ENCODE data around the gene LRMDA.

LRMDA gene

DNA sequence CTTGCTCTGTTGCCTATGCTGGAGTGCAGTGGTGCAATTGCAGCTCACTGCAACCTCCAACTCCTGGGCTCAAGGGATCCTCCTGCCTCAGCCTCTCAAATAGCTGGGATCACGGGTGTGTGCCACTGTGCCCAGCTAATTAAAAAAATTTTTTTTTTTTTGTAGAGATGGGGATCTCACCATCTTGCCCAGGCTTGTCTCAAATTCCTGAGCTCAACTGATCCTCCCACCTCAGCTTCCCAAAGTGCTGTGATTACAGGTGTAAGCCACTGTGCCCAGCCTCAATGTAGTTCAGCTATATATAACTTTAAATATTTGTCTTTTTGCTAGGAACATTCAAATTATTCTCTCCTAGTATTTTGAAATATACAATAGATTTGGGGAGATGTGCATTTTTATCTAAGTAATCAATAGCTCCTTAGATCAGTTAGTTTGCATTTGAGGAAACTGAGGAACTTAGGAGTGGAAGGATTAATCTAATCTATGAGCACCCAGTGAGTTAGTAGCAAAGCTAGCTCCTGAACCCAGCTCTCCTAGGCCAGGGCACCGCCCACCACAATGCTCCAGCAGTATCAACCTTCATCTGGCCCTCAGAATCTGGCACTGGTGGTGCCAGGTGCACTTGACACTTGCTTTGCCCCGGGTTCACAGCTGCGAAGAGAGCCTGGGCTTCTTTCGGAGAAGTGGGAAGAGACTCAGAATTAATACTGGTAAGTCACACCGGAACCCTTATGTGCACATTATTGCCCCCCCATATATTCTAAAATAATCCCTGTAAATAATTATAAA lies 5.9 kb upstream of the LRMDA start:
- DNase-seq (ENCODE audit: low read depth): no peak

- no peak for DNase-seq (ENCODE audit: low read depth)
Observed at GRCh38 chr10:75426880-75427279, 4.5 kb upstream of the LRMDA start.

DNA sequence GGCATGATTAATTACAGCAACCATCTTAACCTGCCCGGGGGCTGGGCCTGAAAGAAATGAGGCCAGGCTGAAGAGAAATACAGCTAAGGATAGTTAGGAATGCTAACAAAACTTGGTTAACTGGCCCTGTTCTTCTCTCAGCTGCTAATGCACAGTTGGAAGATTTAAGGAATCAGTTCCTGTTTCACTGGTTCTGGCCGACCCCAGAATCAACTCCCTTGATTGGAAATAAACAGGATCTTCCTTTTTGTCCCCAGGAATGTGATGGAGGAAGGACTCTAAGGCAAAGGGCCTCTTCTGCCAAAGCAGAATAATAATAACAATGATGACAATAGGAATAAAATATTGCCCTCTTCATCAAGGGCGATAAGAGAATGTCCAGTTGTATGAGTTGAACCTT lies 3.5 kb upstream of the LRMDA start:
- no peak for DNase-seq (ENCODE audit: low read depth)

GRCh38 chr10:75428434-75429158 lies 2.8 kb upstream of the LRMDA start:
- no peak for DNase-seq (ENCODE audit: low read depth)

DNA sequence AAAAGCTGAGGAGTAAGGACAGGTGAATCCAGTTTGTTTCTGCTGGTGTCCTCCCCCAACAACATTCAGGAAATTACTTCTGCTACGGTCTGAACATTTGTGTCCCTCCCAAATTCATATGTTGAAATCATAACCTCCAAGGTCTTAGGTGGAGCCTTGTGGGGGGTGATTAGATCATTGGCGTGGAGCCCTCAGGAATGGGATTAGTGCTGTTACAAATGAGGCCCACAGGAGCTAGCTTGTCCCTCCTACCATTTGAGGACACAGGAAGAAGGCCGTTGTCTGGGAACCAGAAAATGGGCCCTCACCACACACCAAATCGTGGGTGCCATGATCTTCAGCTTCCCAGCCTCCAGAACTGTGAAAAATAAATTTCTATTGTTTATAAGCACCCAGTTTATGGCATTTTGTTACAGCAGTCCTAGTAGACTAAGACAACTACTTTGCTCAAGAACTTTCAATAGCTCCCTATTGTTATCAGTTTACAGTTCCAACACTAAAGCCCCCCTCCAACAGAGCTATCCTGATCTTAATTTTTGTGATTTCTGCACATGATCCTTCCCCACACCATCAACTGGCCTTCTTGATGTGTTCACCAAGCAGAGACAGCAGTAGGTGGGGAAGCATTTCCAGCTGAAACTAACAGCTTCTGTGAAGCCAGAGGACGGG lies 2.1 kb upstream of the LRMDA start:
- no peak for DNase-seq (ENCODE audit: low read depth)

DNA sequence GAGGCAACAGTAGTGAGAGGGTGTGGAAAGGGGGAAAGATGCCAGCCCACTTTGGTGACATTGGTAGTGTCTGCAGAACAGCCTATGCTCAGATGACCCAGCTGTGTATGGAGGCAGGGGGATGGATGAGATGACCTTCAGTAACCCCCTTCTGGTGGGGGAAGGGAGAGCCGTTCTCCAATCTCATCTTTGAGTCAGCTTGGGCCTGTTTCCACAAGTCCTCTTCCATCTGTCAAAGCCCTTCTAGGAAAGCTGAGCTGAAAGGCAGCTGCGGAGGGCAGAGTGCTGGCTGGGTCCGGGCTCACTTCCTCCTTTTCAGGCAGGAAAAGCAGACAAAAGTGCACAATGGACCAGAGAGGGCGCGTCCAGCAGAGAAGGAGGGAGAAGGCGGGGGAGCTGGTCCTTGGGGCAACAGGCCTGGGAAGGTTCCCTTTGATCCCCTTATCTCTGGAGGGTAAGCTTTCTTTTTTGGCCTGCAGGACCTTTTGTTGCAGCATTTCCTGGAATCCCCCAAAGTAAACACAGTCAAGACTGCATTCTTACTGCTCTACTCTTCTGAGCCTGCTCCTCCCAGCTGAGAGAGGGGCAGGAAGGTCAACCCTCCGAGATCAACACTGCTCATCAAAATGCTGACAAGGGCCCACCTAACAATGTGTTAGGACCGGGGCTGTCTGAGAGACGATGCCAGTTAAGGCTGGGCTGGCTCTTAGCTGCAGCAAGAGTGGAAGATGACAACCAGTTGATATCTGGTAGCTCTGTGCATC lies 1.2 kb upstream of the LRMDA start:
- no peak for DNase-seq (ENCODE audit: low read depth)

GRCh38 chr10:75432176-75432575 lies 752 bp downstream of the LRMDA start:
- no peak for DNase-seq (ENCODE audit: low read depth)

DNA sequence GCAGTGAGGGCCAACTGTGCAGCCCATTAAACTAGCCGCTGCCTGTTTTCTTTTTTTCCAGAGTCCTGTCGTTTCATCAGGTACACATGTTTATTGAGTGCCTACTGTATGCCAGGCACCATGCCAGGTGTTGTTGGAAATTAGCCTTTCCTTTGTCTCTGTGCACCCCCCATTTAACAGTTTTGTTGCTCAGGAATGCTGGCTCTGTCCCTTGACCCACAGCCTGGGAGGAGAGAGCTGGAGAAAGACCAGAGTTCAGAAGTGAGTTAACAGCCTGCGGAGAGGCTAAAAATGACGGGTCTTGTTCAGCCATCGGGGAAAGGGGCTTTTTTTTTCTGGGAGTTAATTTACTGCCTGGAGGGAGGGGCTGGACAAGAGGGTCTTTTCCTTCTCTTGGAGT lies 1.3 kb downstream of the LRMDA start:
- no peak for DNase-seq (ENCODE audit: low read depth)

DNA sequence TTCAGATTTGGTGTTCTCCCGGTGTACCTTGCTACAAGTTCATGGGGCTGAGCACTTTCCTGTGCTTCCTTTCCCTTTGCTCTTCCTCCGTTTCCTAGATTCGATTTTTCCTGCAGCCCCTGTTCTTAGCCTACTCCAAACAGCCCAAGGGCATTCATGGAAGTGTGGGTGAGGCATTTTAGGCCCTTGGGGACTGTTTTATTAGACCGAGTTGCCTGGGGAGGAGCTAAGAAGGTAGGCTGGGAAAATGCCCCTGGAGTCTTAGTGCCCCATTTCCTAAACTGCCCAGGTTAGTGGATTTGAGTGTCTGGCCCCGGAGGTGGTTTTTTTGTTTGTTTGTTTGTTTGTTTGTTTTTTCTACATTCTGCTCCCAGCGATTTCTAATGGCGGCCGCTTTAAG lies 1.8 kb downstream of the LRMDA start:
- no peak for DNase-seq (ENCODE audit: low read depth)

DNA sequence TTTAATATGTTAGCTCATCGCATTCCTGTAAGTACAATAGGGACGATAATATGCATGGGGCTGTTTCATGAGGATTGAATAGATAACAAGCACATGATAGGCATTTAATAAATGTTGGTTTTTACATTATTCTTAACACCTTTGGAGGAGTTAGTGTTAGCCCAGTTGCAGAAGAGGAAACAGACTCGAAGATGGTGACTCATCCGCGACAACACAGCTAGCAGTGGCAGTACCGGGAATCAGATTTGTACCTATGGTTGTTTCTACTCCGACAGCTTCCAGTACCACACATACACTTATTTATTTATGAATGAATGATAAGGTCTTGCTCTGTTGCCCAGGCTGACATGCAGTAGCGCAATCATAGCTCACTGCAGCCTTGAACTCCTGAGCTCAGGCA lies 2.9 kb downstream of the LRMDA start:
- no peak for DNase-seq (ENCODE audit: low read depth)

GRCh38 chr10:75435291-75435690 lies 3.9 kb downstream of the LRMDA start:
- DNase-seq (ENCODE audit: low read depth): no peak

- no peak for DNase-seq (ENCODE audit: low read depth)
Observed at GRCh38 chr10:75436896-75437295, 5.5 kb downstream of the LRMDA start.

- no peak for DNase-seq (ENCODE audit: low read depth)
Observed at GRCh38 chr10:75437693-75438092, 6.3 kb downstream of the LRMDA start.

DNA sequence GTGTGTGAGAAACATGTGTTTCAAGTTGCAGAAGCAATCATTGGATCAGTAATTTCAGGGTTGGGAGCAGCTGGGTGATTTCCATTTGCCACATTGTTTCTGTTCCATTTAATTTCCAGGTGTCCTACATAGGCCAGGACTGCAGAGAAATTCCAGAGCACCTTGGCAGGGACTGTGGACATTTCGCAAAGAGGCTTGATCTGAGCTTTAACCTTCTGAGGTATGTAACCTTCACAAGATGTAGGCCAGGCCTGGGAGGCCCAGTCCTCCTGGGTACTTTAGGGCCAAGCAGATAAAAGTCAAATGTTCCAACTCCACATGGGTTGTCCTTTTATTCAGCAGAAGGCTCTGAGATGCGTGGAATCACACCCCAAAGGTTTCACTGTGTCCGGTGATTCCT lies 6.9 kb downstream of the LRMDA start:
- no peak for DNase-seq (ENCODE audit: low read depth)

GRCh38 chr10:75439811-75440210 lies 8.4 kb downstream of the LRMDA start:
- no peak for DNase-seq (ENCODE audit: low read depth)

DNA sequence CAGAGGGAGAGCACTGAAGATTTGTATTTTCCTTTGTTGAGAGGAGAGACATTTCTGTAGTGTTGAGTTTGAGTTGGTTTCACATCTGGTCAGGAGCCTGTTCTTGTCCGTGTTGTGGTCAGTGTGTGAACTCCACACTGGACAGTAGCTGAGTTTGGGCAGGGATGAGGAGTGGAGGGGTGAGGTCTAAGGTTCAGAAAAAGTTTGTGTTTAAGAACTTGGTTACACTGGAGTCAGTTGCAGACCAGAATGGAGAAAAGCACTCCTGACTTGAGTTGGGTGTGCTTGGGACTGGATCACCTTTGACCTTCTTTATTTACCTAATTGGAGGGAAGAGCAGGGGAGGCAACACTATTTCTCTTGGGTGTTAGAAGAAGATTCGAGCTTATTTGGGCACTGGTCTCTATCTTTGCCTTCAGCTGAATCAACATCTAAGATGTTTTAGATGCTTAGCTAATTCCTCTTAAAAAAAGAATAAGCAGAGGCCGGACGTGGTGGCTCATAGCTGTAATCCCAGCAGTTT lies 8.9 kb downstream of the LRMDA start:
- no peak for DNase-seq (ENCODE audit: low read depth)

DNA sequence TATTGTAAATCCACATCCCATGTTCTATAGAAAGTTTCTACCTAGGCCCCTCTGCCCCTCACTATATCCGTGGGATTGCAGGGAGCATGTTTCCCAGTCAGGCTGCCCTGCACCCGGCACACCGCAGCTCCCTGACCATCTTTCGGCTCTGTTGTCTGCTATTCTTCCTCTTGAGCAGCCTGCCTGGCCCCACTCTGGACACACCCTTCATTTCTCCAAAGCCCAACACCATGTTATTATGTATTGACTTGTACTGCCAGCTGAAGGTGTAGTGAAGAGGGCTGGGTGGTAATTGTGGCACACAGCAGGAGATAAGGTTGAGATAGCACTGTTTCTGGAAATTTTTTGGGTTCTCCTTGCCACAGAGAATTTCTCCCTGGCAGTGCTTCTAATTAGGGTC lies 9.8 kb downstream of the LRMDA start:
- DNase-seq (ENCODE audit: low read depth): no peak

- DNase-seq (ENCODE audit: low read depth): no peak
Observed at GRCh38 chr10:75441682-75442081, 10.3 kb downstream of the LRMDA start.

- no peak for DNase-seq (ENCODE audit: low read depth)
Observed at GRCh38 chr10:75443362-75443761, 11.9 kb downstream of the LRMDA start.

DNA sequence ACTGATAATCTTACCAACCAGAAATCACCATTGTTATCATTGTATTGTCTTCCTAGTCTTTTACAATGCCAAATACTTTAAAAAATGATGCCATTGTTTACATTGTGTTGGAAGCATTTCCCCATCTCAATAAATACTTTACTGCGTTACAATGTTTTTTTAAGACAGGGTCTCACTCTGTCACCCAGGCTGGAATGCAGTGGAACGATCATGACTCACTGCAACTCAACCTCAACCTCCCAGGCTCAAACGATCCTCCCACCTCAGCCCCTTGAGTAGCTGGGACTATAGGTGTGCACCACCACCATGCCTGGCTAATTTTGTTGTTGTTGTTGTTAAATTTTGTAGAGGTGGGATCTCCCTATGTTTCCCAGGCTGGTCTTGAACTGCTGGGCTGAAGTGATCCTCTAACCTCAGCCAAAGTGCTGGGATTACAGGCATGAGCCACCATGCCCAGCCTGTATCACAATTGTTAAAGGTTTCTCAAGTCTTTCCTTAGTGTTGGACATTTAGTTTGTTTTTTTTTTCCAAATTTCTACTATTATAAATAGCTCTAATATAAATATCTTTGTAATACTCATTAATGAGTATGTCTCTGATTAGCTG lies 13.5 kb downstream of the LRMDA start:
- no peak for DNase-seq (ENCODE audit: low read depth)

GRCh38 chr10:75446508-75446907 lies 15.1 kb downstream of the LRMDA start:
- no peak for DNase-seq (ENCODE audit: low read depth)

DNA sequence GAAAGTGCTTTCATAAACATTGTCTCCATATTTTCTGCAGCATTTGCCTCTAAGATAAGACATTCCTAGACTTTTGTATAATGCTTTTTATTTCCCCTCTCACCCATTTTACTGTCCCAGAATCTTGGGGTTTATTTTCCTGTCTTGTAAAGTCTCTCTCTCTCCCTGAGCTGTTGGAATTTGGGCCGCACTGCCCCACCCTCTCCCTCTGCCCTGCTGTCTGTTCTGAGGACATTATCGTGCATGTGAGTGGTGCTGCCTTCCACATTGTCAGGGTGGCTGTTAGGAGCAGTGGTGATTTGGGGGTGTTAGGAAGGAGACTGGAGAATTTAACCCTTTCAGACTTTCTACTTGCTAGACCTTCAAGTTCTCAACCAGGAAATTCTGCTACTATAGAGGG lies 16.7 kb downstream of the LRMDA start:
- no peak for DNase-seq (ENCODE audit: low read depth)
